Activated naive CD8-positive, alpha-beta T cell (primary cell): ENCODE data around the gene YIF1A.
"Not testable (repeated sequence)": the region's sequence is repeated elsewhere in the genome, so short reads cannot be mapped to it uniquely, and the experiment has no call there.

Experiments
- H3K27ac Mint-ChIP-seq: one replicate; pipeline ENCODE4 v1.8.0; 2021; ENCODE audit warnings: mixed read lengths
- H3K27me3 Mint-ChIP-seq: one replicate; pipeline ENCODE4 v1.8.0; 2021; ENCODE audit warnings: mixed read lengths
- H3K36me3 Mint-ChIP-seq: one replicate; pipeline ENCODE4 v1.8.0; 2021; ENCODE audit warnings: mixed read lengths
- H3K4me1 Mint-ChIP-seq: one replicate; pipeline ENCODE4 v1.8.0; 2021; ENCODE audit warnings: low read depth, mixed read lengths
- H3K4me3 Mint-ChIP-seq: one replicate; pipeline ENCODE4 v1.8.0; 2021; ENCODE audit warnings: mild to moderate bottlenecking, mixed read lengths
- H3K9me3 Mint-ChIP-seq: one replicate; pipeline ENCODE4 v1.8.0; 2021; ENCODE audit warnings: low read depth, mixed read lengths

The YIF1A gene

DNA sequence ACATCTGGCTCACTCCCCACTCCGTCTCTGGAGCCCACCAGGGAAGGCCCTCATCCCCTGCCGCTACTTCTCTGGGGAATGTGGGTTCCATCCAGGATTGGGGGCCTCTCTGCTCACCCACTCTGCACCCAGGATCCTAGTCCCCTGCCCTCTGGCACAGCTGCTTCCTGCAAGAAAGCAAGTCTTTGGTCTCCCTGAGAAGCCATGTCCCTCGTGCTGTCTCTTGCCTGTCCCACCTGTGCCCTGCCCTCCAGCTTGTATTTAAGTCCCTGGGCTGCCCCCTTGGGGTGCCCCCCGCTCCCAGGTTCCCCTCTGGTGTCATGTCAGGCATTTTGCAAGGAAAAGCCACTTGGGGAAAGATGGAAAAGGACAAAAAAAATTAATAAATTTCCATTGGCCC is 11.9 kb downstream of the YIF1A start:
- not testable (repeated sequence) for H3K27ac Mint-ChIP-seq, H3K36me3 Mint-ChIP-seq, H3K9me3 Mint-ChIP-seq, H3K27me3 Mint-ChIP-seq
- H3K4me3 Mint-ChIP-seq = peak overlapping the region; percentile 53
- peaks cover 17% of the 10 kb centered on the region for H3K4me1 Mint-ChIP-seq

DNA sequence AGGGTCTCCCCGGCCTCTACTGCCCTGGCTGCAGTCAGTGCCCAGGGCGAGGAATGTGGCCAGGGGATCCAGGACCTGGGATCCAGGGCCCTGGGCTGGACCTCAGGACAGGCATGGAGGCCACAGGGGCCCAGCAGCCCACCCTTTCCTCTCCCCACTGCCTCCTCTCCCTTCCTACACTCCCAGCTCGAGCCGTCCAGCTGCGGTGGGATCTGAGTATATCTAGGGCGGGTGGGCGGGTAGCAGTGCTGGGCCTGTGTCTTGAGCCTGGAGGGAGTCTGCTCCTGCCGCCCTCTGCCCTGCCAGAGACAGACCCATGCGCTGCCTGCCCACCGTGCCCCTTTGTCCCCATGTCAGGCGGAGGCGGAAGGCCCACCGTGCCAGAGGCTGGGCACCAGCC is 12.3 kb downstream of the YIF1A start:
- not testable (repeated sequence) for H3K36me3 Mint-ChIP-seq, H3K4me3 Mint-ChIP-seq, H3K27ac Mint-ChIP-seq, H3K9me3 Mint-ChIP-seq, H3K27me3 Mint-ChIP-seq
- H3K4me1 Mint-ChIP-seq = peaks cover 18% of the 10 kb centered on the region

DNA sequence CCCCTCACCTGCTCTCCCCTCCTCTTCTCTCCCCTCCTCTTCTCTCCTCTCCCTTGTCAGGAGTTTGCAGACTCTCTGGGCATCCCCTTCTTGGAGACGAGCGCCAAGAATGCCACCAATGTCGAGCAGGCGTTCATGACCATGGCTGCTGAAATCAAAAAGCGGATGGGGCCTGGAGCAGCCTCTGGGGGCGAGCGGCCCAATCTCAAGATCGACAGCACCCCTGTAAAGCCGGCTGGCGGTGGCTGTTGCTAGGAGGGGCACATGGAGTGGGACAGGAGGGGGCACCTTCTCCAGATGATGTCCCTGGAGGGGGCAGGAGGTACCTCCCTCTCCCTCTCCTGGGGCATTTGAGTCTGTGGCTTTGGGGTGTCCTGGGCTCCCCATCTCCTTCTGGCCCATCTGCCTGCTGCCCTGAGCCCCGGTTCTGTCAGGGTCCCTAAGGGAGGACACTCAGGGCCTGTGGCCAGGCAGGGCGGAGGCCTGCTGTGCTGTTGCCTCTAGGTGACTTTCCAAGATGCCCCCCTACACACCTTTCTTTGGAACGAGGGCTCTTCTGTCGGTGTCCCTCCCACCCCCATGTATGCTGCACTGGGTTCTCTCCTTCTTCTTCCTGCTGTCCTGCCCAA is 12.8 kb downstream of the YIF1A start:
- H3K4me3 Mint-ChIP-seq = no peak overlapping the region
- no peaks in the 10 kb centered on the region for H3K27me3 Mint-ChIP-seq
- peaks cover 19% of the 10 kb centered on the region for H3K4me1 Mint-ChIP-seq
- no peak overlapping the region for H3K27ac Mint-ChIP-seq
- H3K9me3 Mint-ChIP-seq = no peaks in the 10 kb centered on the region
- H3K36me3 Mint-ChIP-seq = no peaks in the 10 kb centered on the region

DNA sequence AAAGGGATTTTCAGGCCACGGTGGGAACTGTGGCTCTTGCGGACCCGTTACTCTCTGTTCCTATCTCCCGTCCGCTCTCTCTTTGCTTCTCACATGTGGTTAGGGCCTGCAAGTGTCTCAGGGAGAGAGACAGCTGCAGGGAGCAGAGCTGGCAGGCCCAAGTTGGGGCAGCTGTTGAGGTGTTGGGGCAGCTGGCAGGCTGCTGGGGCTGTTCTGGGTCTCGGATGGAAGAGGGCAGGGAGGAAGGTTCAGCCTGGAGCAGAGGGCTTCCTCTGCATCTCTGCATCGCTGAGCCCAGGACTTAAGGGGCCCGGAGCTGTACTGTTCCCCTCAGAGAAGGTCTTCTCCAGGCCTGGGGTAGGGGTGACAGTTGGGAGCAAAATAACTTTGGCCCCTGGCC is 13.5 kb downstream of the YIF1A start:
- Mint-ChIP-seq H3K27ac (no peak overlapping the region), H3K9me3 (no peaks in the 10 kb centered on the region), H3K4me3 (no peak overlapping the region), H3K4me1 (peaks cover 23% of the 10 kb centered on the region), H3K36me3 (no peaks in the 10 kb centered on the region), H3K27me3 (no peaks in the 10 kb centered on the region)

GRCh38 chr11:66274219-66274618 is 14.7 kb downstream of the YIF1A start:
- H3K4me3 Mint-ChIP-seq = no peak overlapping the region

GRCh38 chr11:66272596-66272995 is 16.3 kb downstream of the YIF1A start:
- Mint-ChIP-seq H3K27ac (peak overlapping the region; percentile 59), H3K9me3 (no peaks in the 10 kb centered on the region)

More at GRCh38 chr11:66274219-66274618, 14.7 kb downstream of the YIF1A start:
- Mint-ChIP-seq H3K9me3 (no peaks in the 10 kb centered on the region), H3K36me3 (no peaks in the 10 kb centered on the region), H3K4me1 (peaks cover 29% of the 10 kb centered on the region), H3K27me3 (no peaks in the 10 kb centered on the region), H3K27ac (no peak overlapping the region)

DNA sequence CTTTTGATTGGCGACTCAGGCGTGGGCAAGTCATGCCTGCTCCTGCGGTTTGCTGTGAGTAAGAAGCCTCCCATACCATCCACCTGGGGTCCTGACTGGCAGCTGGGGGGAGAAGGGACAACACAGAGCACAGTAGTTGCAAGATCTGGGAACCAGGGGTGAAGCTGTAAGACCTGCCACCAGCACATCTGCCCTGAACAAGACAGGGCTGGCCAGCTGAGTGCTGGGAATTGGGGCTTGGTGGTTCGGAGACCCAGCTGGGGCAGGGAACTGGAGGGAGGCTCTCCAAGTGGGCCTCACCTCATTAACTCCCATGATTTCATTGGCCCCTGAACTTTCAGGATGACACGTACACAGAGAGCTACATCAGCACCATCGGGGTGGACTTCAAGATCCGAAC is 17.1 kb downstream of the YIF1A start:
- Mint-ChIP-seq H3K4me1 (peaks cover 34% of the 10 kb centered on the region), H3K27ac (no peak overlapping the region), H3K9me3 (no peaks in the 10 kb centered on the region), H3K4me3 (peak overlapping the region; percentile 5), H3K36me3 (no peaks in the 10 kb centered on the region), H3K27me3 (no peaks in the 10 kb centered on the region)

More at GRCh38 chr11:66272596-66272995, 16.3 kb downstream of the YIF1A start:
- Mint-ChIP-seq H3K36me3 (no peaks in the 10 kb centered on the region), H3K27me3 (no peaks in the 10 kb centered on the region), H3K4me3 (no peak overlapping the region), H3K4me1 (peaks cover 32% of the 10 kb centered on the region)

DNA sequence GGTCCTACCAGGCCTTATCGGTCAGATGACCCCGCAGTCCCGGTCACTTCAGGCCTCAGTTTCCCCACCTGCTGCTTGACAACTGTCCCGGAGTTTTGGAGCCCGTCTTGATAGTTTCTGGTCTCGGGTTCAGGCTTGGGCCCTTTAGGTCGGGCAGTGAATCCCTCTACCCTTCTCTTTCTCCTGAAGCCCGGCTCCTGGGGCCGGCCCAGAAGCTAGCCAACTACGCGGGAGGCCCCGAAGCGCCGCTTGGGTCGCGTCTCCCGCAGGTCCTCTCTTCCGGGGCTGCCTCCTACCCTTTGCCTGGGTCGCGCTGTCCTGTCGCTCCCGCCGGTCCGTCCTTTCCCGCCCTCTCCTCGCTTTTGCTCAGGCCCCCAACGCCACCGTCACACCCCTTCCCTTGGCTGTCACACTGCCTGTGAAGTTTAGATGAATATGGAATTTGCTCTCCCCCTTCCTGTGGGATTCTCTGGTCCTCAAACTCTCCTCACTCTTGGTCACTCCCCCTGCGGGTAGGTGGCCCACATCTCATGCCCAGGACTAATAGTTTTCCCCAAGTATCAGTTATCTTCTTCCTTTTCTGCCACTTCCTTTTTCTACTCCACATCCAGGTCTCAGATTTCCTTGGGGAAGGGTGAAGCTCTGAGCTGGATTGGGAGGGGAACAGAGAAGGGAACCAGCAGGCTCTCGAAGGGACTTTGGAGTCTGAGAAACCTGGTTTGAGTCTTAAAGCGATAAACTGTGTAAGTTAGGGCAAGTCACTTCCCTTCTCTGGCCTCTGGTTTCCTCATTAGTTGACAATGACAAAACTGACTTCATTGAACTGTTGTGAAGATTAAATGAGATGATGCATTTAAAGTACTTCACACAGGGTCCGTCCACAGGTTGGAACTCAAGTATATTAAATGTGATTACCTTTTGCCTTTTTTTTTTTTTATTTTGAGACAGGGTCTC is 19.7 kb downstream of the YIF1A start:
- H3K9me3 Mint-ChIP-seq = no peaks in the 10 kb centered on the region
- H3K27me3 Mint-ChIP-seq = no peaks in the 10 kb centered on the region
- peak overlapping the region; percentile 98 for H3K4me3 Mint-ChIP-seq
- H3K36me3 Mint-ChIP-seq = no peaks in the 10 kb centered on the region
- H3K27ac Mint-ChIP-seq = peak overlapping the region; percentile 88
- peaks cover 34% of the 10 kb centered on the region for H3K4me1 Mint-ChIP-seq

GRCh38 chr11:66268244-66268951 is 20.5 kb downstream of the YIF1A start, which contains the start of gene RAB1B:
RAB1B (plus strand) TSS chr11:66268639; CDS start chr11:66268680, 41 bp downstream.
- peak within 1 kb of the TSS; percentile 97 for H3K27ac Mint-ChIP-seq
- H3K4me1 Mint-ChIP-seq = peaks cover 31% of the 10 kb centered on the region
- H3K4me3 Mint-ChIP-seq = peak within 1 kb of the TSS; percentile 98
- H3K9me3 Mint-ChIP-seq = no peaks in the 10 kb centered on the region
- no peaks in the 10 kb centered on the region for H3K36me3 Mint-ChIP-seq
- no peaks in the 10 kb centered on the region for H3K27me3 Mint-ChIP-seq

- no peaks in the 10 kb centered on the region for H3K9me3 Mint-ChIP-seq
- peak overlapping the region; percentile 97 for H3K27ac Mint-ChIP-seq
- H3K4me1 Mint-ChIP-seq = peaks cover 29% of the 10 kb centered on the region
- H3K36me3 Mint-ChIP-seq = no peaks in the 10 kb centered on the region
- H3K4me3 Mint-ChIP-seq = peak overlapping the region; percentile 98
- no peaks in the 10 kb centered on the region for H3K27me3 Mint-ChIP-seq
These were observed 21.3 kb downstream of the YIF1A start for GRCh38 chr11:66267379-66268243.

DNA sequence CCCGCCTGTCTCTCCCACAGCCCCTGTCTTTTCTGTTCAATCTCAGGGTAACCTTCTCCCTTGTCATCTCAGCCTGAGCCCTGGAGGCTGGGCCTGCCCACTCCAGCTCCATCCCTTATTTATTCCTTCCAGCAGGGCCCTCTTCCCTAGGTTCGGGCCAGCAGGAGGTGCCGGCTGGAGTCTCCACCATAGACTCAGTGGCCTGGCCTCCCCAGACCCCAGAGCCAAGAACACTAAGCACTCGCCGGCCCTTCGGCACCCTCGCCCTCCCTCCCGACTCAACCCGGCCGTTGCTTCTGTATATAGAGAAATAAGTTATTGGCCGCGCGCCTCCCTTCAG is 21.9 kb downstream of the YIF1A start:
- Mint-ChIP-seq H3K4me3 (peak overlapping the region; percentile 98), H3K27me3 (no peaks in the 10 kb centered on the region), H3K36me3 (no peaks in the 10 kb centered on the region), H3K9me3 (no peaks in the 10 kb centered on the region), H3K27ac (peak overlapping the region; percentile 16), H3K4me1 (peaks cover 26% of the 10 kb centered on the region)

DNA sequence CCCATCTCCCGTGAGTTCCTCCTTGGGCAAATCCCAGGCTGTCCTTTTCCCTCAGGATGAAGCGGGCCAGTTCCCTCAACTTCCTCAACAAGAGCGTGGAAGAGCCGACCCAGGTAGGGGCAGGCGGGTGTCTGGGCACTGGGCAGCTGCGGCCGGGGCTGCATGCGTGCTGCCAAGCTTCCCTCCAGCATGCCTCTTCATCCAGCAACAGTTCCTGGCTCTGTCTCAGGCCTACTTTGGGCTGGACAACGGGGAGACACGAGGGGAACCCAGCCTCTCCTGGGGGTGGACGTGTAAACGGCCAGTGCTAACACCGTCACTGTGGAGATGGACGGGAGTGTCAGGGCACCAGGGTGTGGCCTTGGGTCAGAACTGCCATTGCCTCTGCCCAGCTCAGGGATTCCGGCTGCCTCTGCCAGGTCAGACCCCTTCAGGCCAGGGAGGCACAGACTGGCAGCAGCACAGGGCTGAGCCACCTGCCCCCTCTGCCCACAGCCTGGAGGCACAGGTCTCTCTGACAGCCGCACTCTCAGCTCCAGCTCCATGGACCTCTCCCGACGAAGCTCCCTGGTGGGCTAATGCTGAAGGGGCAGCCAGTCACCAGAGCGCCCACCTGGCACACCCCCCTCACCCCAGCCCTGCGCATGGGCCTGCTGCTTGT is 22.4 kb downstream of the YIF1A start:
- H3K4me3 Mint-ChIP-seq = peak overlapping the region; percentile 98
- H3K27me3 Mint-ChIP-seq = no peaks in the 10 kb centered on the region
- peaks cover 23% of the 10 kb centered on the region for H3K4me1 Mint-ChIP-seq
- no peaks in the 10 kb centered on the region for H3K9me3 Mint-ChIP-seq
- H3K36me3 Mint-ChIP-seq = no peaks in the 10 kb centered on the region
- H3K27ac Mint-ChIP-seq = no peak overlapping the region

- Mint-ChIP-seq H3K4me3 (no peak overlapping the region), H3K4me1 (peaks cover 21% of the 10 kb centered on the region), H3K27ac (no peak overlapping the region), H3K9me3 (no peaks in the 10 kb centered on the region), H3K36me3 (no peaks in the 10 kb centered on the region), H3K27me3 (no peaks in the 10 kb centered on the region)
These were observed 23.2 kb downstream of the YIF1A start for GRCh38 chr11:66265531-66266377.
